Effector CD4-positive, alpha-beta T cell (primary cell): ENCODE results near the gene SEPTIN1.
"Not testable (repeated sequence)": the region's sequence is repeated elsewhere in the genome, so short reads cannot be mapped to it uniquely, and the experiment has no call there.

Experiments
- DNase-seq: peaks from one replicate; pipeline ENCODE4 v3.0.0-alpha.2; 2020

The SEPTIN1 gene

GRCh38 chr16:30337964-30338357 lies 44.4 kb downstream of the SEPTIN1 start:
- not testable (repeated sequence) for DNase-seq

DNA sequence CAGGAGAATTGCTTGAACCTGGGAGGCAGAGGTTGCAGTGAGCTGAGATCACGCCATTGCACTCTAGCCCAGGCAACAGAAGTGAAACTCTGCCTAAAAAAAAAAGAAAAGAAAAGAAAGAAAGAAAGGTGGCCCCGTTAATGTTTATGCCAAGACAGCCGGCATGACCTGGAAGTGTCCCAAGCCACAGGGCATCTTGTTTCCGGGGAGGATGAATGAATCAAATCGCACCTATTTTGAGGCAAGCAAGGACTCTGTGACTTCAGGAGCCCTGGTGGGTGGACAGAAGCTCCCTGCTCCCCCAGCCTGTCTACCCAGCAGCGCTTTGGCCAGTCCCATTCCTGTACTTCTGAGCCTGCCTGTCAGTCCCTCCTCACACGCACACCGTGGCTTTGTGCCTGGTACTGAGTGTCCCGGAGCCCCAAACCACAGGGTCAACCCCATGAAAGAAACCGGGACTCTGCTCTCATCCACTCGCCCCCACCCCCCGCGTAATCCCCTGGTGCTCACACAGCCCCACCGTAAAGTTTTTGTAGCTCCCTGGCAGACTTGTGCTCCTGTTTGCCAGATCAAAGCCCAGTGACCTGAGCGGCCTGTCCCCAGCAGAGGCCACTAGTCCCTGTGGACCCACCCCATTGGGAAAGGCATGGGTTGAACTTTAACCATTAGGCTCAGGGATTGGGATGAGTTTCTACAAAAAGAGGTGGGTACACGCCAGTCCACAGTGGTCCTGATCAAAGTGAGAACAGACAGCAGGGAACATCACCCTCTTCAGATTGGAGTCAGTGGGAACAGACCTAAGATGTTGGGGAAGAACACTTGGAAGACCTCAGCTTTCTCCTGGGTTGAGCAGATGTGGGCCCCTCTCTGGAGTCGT lies 46.5 kb downstream of the SEPTIN1 start:
- DNase-seq: no peak

- DNase-seq: peak; percentile 76
Observed at GRCh38 chr16:30335028-30335597, 47.2 kb downstream of the SEPTIN1 start.

GRCh38 chr16:30334473-30334989 lies 47.8 kb downstream of the SEPTIN1 start:
- DNase-seq: peak; percentile 82
